ENCODE results near the gene UBE2M. TPM values are rescaled to one million over a fixed set of nuclear protein-coding genes. Genes with fewer than 3 reads are reported as not detected.
A peak's percentile ranks its signal among the peaks of the same experiment; 100 is the strongest.

UBE2M gene
- total and polyA plus RNA-seq, 3 experiments from 2014 or later: 22.5 to 191 (median 182) TPM

- H3K27ac ChIP-seq (ENCODE audit: low read depth, low read length): peak overlapping the region; percentile 93
- H3K27ac Mint-ChIP-seq: peak overlapping the region; percentile 81 to 99 (median 98)
- H3K36me3 ChIP-seq (ENCODE audit: insufficient read depth, low read length): peaks cover 27% of the 10 kb centered on the region
- ChIA-PET POLR2A (interaction anchor here (1.2 to 3.1 kb wide), 3 partner anchors 12 to 20 kb away, joined by 6 to 26 read pairs (median 21); partner anchors contain the start of genes MZF1 and TRIM28), CTCF (interaction anchor here (1.0 to 5.2 kb wide), 3 partner anchors 25 to 42 kb away, joined by 5 to 45 read pairs (median 10); partner anchors contain the start of gene ZBTB45)
- no peaks in the 10 kb centered on the region for H3K9me3 ChIP-seq (ENCODE audit: low read length)
- DNase-seq: no peak
- no peaks in the 10 kb centered on the region for H3K27me3 ChIP-seq (ENCODE audit: insufficient read depth, low read length, poor library complexity, severe bottlenecking)
- peaks cover 46% of the 10 kb centered on the region for H3K4me1 ChIP-seq (ENCODE audit: insufficient read depth, low read length)
- H3K27me3 Mint-ChIP-seq: peaks cover 0 to 1% of the 10 kb centered on the region in 2 donors
- H3K4me1 Mint-ChIP-seq: peaks cover 58 to 73% (median 59%) of the 10 kb centered on the region in 3 donors
- peak overlapping the region; percentile 89 to 97 (median 93) for H3K4me3 Mint-ChIP-seq
- peaks cover 0 to 70% (median 14%) of the 10 kb centered on the region in 3 donors for H3K36me3 Mint-ChIP-seq
- no peaks in the 10 kb centered on the region for H3K9me3 Mint-ChIP-seq
- H3K4me3 ChIP-seq (ENCODE audit: low read length): no peak overlapping the region
Measured at GRCh38 chr19:58555920-58556621, 2.3 kb downstream of the UBE2M start.

- CTCF ChIA-PET: interaction anchor here (1.0 to 5.2 kb wide), 4 partner anchors 12 to 41 kb away, joined by 4 to 45 read pairs (median 8); partner anchors contain the start of genes TRIM28 and ZBTB45
- Histone ChIP-seq H3K4me3 (ENCODE audit: low read length) (peak overlapping the region; percentile 91), H3K9me3 (ENCODE audit: low read length) (no peaks in the 10 kb centered on the region), H3K27me3 (ENCODE audit: insufficient read depth, low read length, poor library complexity, severe bottlenecking) (no peaks in the 10 kb centered on the region), H3K27ac (ENCODE audit: low read depth, low read length) (peak overlapping the region; percentile 93), H3K36me3 (ENCODE audit: insufficient read depth, low read length) (peaks cover 33% of the 10 kb centered on the region), H3K4me1 (ENCODE audit: insufficient read depth, low read length) (peaks cover 42% of the 10 kb centered on the region)
- Mint-ChIP-seq H3K36me3 (peaks cover 0 to 77% (median 16%) of the 10 kb centered on the region in 3 donors), H3K4me3 (peak overlapping the region; percentile 90 to 98 (median 96)), H3K27ac (peak overlapping the region; percentile 97 to 99 (median 98)), H3K4me1 (peaks cover 54 to 67% (median 61%) of the 10 kb centered on the region in 3 donors), H3K27me3 (peaks cover 0 to 1% of the 10 kb centered on the region in 2 donors), H3K9me3 (no peaks in the 10 kb centered on the region)
- DNase-seq: no peak
- POLR2A ChIA-PET: interaction anchor here (1.2 to 3.1 kb wide), 6 partner anchors 11 to 41 kb away, joined by 5 to 26 read pairs (median 12); partner anchors contain the start of genes MZF1, TRIM28 and ZBTB45
Measured at GRCh38 chr19:58555369-58555885, 3.0 kb downstream of the UBE2M start.

GRCh38 chr19:58554494-58555368 lies 3.7 kb downstream of the UBE2M start, which contains the start of gene CHMP2A:
Gene CHMP2A, minus strand, starts transcription at chr19:58555105. Its CDS starts 893 bp downstream, at chr19:58554212.
- Mint-ChIP-seq H3K27ac (peak within 1 kb of the TSS; percentile 97 to 99 (median 98)), H3K4me3 (peak within 1 kb of the TSS; percentile 90 to 98 (median 96))
- peaks cover 35% of the 10 kb centered on the region for H3K4me1 ChIP-seq (ENCODE audit: insufficient read depth, low read length)

DNA sequence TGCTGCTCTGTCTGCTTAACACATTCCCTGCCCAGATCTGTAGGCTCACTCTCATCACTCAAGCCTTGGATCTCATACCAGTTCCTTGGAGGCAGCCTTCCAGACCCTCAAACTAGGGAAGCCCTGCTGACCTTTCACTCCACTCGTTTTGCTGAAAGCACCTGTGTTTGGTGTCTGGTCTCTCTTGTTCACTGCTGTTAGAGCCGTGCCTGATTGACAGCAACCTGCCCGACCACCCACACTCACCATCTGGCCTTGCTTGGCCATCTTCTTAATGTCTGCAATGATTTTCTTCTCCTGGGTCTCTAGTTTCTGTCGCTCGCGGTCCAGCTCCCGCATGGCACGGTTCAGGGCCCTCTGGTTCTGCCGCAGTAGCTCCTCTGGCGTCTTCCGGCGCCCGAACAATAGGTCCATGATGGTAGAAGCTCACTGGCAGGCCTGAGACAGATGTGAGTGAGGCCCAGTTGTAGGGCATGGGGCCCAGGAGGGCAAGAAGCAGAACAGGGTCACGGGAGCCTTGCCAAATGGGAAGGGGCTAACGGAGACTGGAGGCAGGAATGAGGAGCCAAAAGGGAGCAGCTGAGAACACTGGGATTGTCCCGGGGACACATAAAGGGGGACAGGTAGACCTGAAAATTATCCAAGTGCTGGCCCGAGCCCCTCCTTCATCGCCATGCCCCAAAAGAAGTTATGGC lies 4.5 kb downstream of the UBE2M start:
- Histone ChIP-seq H3K36me3 (ENCODE audit: insufficient read depth, low read length) (peaks cover 48% of the 10 kb centered on the region), H3K27ac (ENCODE audit: low read depth, low read length) (peak overlapping the region; percentile 93), H3K9me3 (ENCODE audit: low read length) (no peaks in the 10 kb centered on the region), H3K4me1 (ENCODE audit: insufficient read depth, low read length) (peaks cover 30% of the 10 kb centered on the region), H3K27me3 (ENCODE audit: insufficient read depth, low read length, poor library complexity, severe bottlenecking) (no peaks in the 10 kb centered on the region), H3K4me3 (ENCODE audit: low read length) (peak overlapping the region; percentile 91)
- no peak for DNase-seq
- ChIA-PET POLR2A (interaction anchor here (1.2 to 3.1 kb wide), 6 partner anchors 9 to 40 kb away, joined by 5 to 26 read pairs (median 12); partner anchors contain the start of genes TRIM28 and ZBTB45), CTCF (interaction anchor here (1.1 to 5.2 kb wide), 4 partner anchors 9 to 40 kb away, joined by 3 to 45 read pairs (median 7); partner anchors contain the start of gene ZBTB45)
- no peaks in the 10 kb centered on the region for H3K9me3 Mint-ChIP-seq
- peaks cover 0 to 88% (median 16%) of the 10 kb centered on the region in 3 donors for H3K36me3 Mint-ChIP-seq
- H3K4me3 Mint-ChIP-seq: peak overlapping the region; percentile 90 to 98 (median 96)
- H3K27me3 Mint-ChIP-seq: peaks cover 0 to 1% of the 10 kb centered on the region in 2 donors
- peak overlapping the region; percentile 97 to 99 (median 98) for H3K27ac Mint-ChIP-seq
- H3K4me1 Mint-ChIP-seq: peaks cover 43 to 57% (median 52%) of the 10 kb centered on the region in 3 donors

More at GRCh38 chr19:58554494-58555368, 3.7 kb downstream of the UBE2M start, which contains the start of gene CHMP2A:
- DNase-seq: peak; percentile 96 to 99 (median 99)
- peaks cover 0 to 84% (median 16%) of the 10 kb centered on the region in 3 donors for H3K36me3 Mint-ChIP-seq
- Histone ChIP-seq H3K27ac (ENCODE audit: low read depth, low read length) (peak within 1 kb of the TSS; percentile 93), H3K36me3 (ENCODE audit: insufficient read depth, low read length) (peaks cover 40% of the 10 kb centered on the region), H3K27me3 (ENCODE audit: insufficient read depth, low read length, poor library complexity, severe bottlenecking) (no peaks in the 10 kb centered on the region), H3K4me3 (ENCODE audit: low read length) (peak within 1 kb of the TSS; percentile 91), H3K9me3 (ENCODE audit: low read length) (no peaks in the 10 kb centered on the region)
- H3K4me1 Mint-ChIP-seq: peaks cover 48 to 63% (median 57%) of the 10 kb centered on the region in 3 donors
- no peaks in the 10 kb centered on the region for H3K9me3 Mint-ChIP-seq
- ChIA-PET POLR2A (interaction anchor here (1.2 to 3.1 kb wide), 7 partner anchors 8 to 40 kb away, joined by 5 to 26 read pairs (median 7); partner anchors contain the start of genes MZF1, TRIM28 and ZBTB45), CTCF (interaction anchor here (1.0 to 5.2 kb wide), 6 partner anchors 10 to 41 kb away, joined by 3 to 45 read pairs (median 4); partner anchors contain the start of genes TRIM28 and ZBTB45)
- H3K27me3 Mint-ChIP-seq: peaks cover 0 to 1% of the 10 kb centered on the region in 2 donors

GRCh38 chr19:58552655-58553054 lies 5.8 kb downstream of the UBE2M start:
- H3K4me3 ChIP-seq (ENCODE audit: low read length): no peak overlapping the region
- peaks cover 61% of the 10 kb centered on the region for H3K36me3 ChIP-seq (ENCODE audit: insufficient read depth, low read length)
- Mint-ChIP-seq H3K4me3 (peak overlapping the region in 5 of 7 donors; percentile 6 to 98 (median 37)), H3K4me1 (peaks cover 40 to 52% (median 45%) of the 10 kb centered on the region in 3 donors), H3K27me3 (peaks cover 0 to 1% of the 10 kb centered on the region in 2 donors), H3K36me3 (peaks cover 0 to 92% (median 19%) of the 10 kb centered on the region in 3 donors), H3K27ac (peak overlapping the region; percentile 9 to 98 (median 40)), H3K9me3 (no peaks in the 10 kb centered on the region)
- H3K4me1 ChIP-seq (ENCODE audit: insufficient read depth, low read length): peaks cover 28% of the 10 kb centered on the region
- no peaks in the 10 kb centered on the region for H3K27me3 ChIP-seq (ENCODE audit: insufficient read depth, low read length, poor library complexity, severe bottlenecking)
- CTCF ChIA-PET: interaction anchor here (1.6 to 5.2 kb wide), 2 partner anchors 28 to 32 kb away, joined by 4 to 45 read pairs; partner anchors contain the start of gene ZBTB45
- no peak overlapping the region for H3K27ac ChIP-seq (ENCODE audit: low read depth, low read length)
- POLR2A ChIA-PET: interaction anchor here (0.6 to 3.1 kb wide), 2 partner anchors 23 to 46 kb away, joined by 3 to 21 read pairs; no protein-coding TSS in a partner anchor
- no peak for DNase-seq
- no peaks in the 10 kb centered on the region for H3K9me3 ChIP-seq (ENCODE audit: low read length)

DNA sequence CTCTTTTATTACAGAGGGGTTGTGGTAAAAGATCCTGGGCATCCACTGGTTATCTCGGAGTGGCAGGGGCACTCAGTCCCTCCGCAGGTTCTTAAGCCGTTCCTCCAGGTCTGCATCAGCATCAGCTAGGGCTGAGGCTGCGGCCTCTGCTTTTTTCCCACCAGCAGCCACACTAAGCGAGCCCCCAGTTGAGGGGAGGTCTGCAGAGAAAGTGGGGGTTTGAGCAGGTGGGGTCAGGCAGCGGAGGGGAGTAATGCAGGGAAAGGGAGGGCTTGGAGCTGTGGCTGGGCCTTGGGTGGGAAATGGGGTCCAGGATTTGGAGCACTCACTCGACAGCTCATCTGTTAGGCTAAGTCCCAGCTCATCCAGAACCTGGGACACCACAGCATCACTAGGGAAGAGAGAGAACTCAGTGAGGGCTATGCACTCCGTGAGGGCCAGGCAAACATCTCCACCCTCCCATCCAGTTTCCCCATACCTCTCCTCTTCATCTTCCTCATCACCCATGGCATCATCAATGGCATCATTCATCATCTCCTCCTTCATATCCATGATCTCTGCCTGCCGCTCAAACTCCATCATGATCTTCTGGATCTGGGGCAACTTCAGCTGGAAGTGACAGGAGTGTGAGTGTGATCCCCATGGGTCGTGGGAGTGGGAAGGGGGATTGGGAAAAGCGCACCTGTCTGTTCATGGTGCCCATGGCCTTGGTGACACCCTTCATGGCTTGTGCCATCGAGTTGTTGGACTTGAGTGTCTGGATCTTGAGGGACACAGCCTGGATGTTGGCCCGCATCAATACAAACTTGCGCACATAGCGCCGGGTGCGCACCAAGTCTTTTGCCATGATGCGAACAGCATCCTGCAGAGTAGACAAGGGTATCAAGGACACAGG lies 6.6 kb downstream of the UBE2M start:
- Histone ChIP-seq H3K27ac (ENCODE audit: low read depth, low read length) (no peak overlapping the region), H3K4me3 (ENCODE audit: low read length) (no peak overlapping the region), H3K36me3 (ENCODE audit: insufficient read depth, low read length) (peaks cover 65% of the 10 kb centered on the region), H3K9me3 (ENCODE audit: low read length) (no peaks in the 10 kb centered on the region), H3K4me1 (ENCODE audit: insufficient read depth, low read length) (peaks cover 26% of the 10 kb centered on the region), H3K27me3 (ENCODE audit: insufficient read depth, low read length, poor library complexity, severe bottlenecking) (no peaks in the 10 kb centered on the region)
- H3K4me1 Mint-ChIP-seq: peaks cover 39 to 52% (median 41%) of the 10 kb centered on the region in 3 donors
- H3K27me3 Mint-ChIP-seq: peaks cover 0 to 1% of the 10 kb centered on the region in 2 donors
- peak overlapping the region in 6 of 8 donors; percentile 43 to 98 (median 66) for H3K27ac Mint-ChIP-seq
- no peaks in the 10 kb centered on the region for H3K9me3 Mint-ChIP-seq
- POLR2A ChIA-PET: interaction anchor here (0.8 kb wide), 1 partner anchor 8 kb away, joined by 3 read pairs; no protein-coding TSS in a partner anchor
- peak overlapping the region in 2 of 7 donors; percentile 13 to 98 for H3K4me3 Mint-ChIP-seq
- CTCF ChIA-PET: interaction anchor here (1.6 to 5.2 kb wide), 2 partner anchors 29 to 32 kb away, joined by 4 to 45 read pairs; partner anchors contain the start of gene ZBTB45
- DNase-seq: no peak
- H3K36me3 Mint-ChIP-seq: peaks cover 0 to 92% (median 19%) of the 10 kb centered on the region in 3 donors

All from CD8-positive, alpha-beta memory T cell (primary cell).